ENCODE data around the gene HLA-DRB1. TPM values are rescaled to one million over a fixed set of nuclear protein-coding genes. Genes with fewer than 3 reads are reported as not detected.

HLA-DRB1 gene
- total and polyA plus RNA-seq, 2 experiments from 2014 or later, result 0.38 to 1.5 TPM

DNA sequence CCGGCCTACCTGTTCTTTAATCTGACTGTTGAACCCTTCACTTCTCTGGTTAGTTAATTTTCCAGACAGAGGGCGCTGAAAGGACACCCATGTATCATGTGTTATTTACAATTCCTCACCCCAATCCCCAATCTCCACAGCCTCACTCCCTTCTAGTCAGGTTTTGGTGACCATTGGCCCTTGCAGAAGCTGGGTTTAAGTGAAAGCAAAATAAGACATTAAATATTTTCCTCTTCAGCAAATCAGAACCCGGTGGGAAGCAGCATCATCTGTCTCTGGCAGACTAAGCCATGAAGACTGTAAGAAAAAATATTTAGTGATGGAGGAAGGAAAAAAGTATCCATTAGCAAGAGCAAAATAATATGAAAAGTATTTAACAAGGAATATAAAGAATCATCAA, 38.2 kb upstream of the HLA-DRB1 start:
- Histone ChIP-seq H3K9me2 (ENCODE audit: insufficient read depth) (no peaks in the 10 kb centered on the region), H3K27ac (ENCODE audit: low read depth) (no peak overlapping the region), H3K4me3 (no peak overlapping the region), H3K79me2 (replicated peaks; ENCODE audit: insufficient read depth) (no peaks in the 10 kb centered on the region), H3K36me3 (ENCODE audit: insufficient read depth) (no peaks in the 10 kb centered on the region), H3K4me1 (ENCODE audit: insufficient read depth) (no peaks in the 10 kb centered on the region), H3F3A (replicated peaks; ENCODE audit: low read depth) (no peaks in the 10 kb centered on the region), H2AFZ (no peak overlapping the region), H3K27me3 (ENCODE audit: insufficient read depth) (no peaks in the 10 kb centered on the region), H4K20me1 (replicated peaks; ENCODE audit: insufficient read depth) (no peaks in the 10 kb centered on the region), H3K4me2 (no peak overlapping the region)
- no peaks in the 10 kb centered on the region for H3K9me3 Mint-ChIP-seq
- H3K27me3 Mint-ChIP-seq (ENCODE audit: insufficient read depth, low read depth, poor library complexity), result no peaks in the 10 kb centered on the region
- no peak overlapping the region for H3K4me3 Mint-ChIP-seq
- DNase-seq (ENCODE audit: low spot score) (no peak), ATAC-seq (no peak)
- H3K27ac Mint-ChIP-seq, result no peak overlapping the region
- H3K4me1 Mint-ChIP-seq, result peaks cover 3% of the 10 kb centered on the region; the same call in 2 of the 3 replicates
- TF ChIP-seq, protein P1, sequence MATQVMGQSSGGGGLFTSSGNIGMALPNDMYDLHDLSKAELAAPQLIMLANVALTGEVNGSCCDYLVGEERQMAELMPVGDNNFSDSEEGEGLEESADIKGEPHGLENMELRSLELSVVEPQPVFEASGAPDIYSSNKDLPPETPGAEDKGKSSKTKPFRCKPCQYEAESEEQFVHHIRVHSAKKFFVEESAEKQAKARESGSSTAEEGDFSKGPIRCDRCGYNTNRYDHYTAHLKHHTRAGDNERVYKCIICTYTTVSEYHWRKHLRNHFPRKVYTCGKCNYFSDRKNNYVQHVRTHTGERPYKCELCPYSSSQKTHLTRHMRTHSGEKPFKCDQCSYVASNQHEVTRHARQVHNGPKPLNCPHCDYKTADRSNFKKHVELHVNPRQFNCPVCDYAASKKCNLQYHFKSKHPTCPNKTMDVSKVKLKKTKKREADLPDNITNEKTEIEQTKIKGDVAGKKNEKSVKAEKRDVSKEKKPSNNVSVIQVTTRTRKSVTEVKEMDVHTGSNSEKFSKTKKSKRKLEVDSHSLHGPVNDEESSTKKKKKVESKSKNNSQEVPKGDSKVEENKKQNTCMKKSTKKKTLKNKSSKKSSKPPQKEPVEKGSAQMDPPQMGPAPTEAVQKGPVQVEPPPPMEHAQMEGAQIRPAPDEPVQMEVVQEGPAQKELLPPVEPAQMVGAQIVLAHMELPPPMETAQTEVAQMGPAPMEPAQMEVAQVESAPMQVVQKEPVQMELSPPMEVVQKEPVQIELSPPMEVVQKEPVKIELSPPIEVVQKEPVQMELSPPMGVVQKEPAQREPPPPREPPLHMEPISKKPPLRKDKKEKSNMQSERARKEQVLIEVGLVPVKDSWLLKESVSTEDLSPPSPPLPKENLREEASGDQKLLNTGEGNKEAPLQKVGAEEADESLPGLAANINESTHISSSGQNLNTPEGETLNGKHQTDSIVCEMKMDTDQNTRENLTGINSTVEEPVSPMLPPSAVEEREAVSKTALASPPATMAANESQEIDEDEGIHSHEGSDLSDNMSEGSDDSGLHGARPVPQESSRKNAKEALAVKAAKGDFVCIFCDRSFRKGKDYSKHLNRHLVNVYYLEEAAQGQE (IDR thresholded peaks at IDR 0.05; ENCODE audit: unreplicated experiment), result no peak
- TF ChIP-seq, protein P2, sequence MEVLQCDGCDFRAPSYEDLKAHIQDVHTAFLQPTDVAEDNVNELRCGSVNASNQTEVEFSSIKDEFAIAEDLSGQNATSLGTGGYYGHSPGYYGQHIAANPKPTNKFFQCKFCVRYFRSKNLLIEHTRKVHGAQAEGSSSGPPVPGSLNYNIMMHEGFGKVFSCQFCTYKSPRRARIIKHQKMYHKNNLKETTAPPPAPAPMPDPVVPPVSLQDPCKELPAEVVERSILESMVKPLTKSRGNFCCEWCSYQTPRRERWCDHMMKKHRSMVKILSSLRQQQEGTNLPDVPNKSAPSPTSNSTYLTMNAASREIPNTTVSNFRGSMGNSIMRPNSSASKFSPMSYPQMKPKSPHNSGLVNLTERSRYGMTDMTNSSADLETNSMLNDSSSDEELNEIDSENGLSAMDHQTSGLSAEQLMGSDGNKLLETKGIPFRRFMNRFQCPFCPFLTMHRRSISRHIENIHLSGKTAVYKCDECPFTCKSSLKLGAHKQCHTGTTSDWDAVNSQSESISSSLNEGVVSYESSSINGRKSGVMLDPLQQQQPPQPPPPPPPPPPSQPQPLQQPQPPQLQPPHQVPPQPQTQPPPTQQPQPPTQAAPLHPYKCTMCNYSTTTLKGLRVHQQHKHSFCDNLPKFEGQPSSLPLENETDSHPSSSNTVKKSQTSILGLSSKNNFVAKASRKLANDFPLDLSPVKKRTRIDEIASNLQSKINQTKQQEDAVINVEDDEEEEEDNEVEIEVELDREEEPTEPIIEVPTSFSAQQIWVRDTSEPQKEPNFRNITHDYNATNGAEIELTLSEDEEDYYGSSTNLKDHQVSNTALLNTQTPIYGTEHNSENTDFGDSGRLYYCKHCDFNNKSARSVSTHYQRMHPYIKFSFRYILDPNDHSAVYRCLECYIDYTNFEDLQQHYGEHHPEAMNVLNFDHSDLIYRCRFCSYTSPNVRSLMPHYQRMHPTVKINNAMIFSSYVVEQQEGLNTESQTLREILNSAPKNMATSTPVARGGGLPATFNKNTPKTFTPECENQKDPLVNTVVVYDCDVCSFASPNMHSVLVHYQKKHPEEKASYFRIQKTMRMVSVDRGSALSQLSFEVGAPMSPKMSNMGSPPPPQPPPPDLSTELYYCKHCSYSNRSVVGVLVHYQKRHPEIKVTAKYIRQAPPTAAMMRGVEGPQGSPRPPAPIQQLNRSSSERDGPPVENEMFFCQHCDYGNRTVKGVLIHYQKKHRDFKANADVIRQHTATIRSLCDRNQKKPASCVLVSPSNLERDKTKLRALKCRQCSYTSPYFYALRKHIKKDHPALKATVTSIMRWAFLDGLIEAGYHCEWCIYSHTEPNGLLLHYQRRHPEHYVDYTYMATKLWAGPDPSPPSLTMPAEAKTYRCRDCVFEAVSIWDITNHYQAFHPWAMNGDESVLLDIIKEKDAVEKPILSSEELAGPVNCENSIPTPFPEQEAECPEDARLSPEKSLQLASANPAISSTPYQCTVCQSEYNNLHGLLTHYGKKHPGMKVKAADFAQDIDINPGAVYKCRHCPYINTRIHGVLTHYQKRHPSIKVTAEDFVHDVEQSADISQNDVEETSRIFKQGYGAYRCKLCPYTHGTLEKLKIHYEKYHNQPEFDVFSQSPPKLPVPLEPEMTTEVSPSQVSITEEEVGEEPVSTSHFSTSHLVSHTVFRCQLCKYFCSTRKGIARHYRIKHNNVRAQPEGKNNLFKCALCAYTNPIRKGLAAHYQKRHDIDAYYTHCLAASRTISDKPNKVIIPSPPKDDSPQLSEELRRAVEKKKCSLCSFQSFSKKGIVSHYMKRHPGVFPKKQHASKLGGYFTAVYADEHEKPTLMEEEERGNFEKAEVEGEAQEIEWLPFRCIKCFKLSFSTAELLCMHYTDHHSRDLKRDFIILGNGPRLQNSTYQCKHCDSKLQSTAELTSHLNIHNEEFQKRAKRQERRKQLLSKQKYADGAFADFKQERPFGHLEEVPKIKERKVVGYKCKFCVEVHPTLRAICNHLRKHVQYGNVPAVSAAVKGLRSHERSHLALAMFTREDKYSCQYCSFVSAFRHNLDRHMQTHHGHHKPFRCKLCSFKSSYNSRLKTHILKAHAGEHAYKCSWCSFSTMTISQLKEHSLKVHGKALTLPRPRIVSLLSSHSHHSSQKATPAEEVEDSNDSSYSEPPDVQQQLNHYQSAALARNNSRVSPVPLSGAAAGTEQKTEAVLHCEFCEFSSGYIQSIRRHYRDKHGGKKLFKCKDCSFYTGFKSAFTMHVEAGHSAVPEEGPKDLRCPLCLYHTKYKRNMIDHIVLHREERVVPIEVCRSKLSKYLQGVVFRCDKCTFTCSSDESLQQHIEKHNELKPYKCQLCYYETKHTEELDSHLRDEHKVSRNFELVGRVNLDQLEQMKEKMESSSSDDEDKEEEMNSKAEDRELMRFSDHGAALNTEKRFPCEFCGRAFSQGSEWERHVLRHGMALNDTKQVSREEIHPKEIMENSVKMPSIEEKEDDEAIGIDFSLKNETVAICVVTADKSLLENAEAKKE (CRISPR knock-in tag; IDR thresholded peaks at IDR 0.05), result no peak
- no peak for TF ChIP-seq EZH2phosphoT487 (IDR thresholded peaks at IDR 0.05; ENCODE audit: unreplicated experiment)
- no peak for TF ChIP-seq NANOG (IDR thresholded peaks at IDR 0.05; ENCODE audit: borderline replicate concordance)
- TF ChIP-seq STAT1 (IDR thresholded peaks at IDR 0.05; ENCODE audit: unreplicated experiment), result no peak
- TF ChIP-seq, protein P3, sequence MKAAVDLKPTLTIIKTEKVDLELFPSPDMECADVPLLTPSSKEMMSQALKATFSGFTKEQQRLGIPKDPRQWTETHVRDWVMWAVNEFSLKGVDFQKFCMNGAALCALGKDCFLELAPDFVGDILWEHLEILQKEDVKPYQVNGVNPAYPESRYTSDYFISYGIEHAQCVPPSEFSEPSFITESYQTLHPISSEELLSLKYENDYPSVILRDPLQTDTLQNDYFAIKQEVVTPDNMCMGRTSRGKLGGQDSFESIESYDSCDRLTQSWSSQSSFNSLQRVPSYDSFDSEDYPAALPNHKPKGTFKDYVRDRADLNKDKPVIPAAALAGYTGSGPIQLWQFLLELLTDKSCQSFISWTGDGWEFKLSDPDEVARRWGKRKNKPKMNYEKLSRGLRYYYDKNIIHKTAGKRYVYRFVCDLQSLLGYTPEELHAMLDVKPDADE (IDR thresholded peaks at IDR 0.05), result no peak
- TF ChIP-seq CREB1 (CRISPR knock-in tag; IDR thresholded peaks at IDR 0.05; ENCODE audit: low read depth), result no peak
- H3K36me3 Mint-ChIP-seq (ENCODE audit: low read depth), result no peaks in the 10 kb centered on the region

All from GM23338 (cell line).